ENCODE data around the gene TPCN2.

DNA sequence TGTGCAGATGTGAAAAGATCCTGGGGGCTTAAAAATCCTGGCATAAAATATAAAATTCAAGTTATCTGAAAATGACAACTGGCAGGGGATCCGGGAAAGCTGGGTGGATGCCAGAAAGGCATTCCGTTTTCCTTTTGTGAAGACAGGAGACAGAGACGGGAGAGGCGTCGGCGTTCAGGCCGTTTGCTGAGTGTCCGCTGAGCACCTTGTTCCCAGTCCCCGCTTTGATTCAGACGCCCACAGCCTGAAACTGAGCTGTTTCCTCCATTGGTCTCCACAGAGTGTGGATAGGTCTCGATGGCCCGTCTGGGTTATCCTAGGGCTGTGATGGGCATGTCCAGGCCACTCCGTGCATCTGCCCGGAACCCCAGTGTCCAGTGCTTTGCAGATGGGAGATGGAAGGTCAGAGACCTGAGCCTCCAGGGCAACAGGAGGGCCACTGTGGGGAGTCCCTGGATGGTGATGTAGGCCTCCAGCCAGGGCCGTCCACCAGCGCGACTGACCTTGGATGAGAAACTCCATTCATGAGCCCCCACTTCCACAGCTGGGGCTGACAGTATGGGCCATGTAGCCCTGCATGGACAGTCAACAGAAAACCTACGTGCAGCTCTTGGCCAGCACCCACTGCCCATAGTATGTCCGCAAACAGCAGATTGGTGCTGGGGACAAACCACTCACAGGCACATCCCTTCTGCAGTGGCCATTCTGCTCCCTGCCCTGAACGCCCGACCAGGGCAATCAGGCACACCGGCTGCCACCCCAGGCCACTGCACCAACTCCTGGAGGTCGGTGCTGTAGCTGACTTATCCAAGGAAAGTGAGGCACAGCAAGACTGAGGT, 47.3 kb upstream of the TPCN2 start:
- TF ChIP-seq POLR2A (IDR thresholded peaks at IDR 0.05) (no peak), EP300 (IDR thresholded peaks at IDR 0.05) (no peak)
- TF ChIP-seq, protein P1, sequence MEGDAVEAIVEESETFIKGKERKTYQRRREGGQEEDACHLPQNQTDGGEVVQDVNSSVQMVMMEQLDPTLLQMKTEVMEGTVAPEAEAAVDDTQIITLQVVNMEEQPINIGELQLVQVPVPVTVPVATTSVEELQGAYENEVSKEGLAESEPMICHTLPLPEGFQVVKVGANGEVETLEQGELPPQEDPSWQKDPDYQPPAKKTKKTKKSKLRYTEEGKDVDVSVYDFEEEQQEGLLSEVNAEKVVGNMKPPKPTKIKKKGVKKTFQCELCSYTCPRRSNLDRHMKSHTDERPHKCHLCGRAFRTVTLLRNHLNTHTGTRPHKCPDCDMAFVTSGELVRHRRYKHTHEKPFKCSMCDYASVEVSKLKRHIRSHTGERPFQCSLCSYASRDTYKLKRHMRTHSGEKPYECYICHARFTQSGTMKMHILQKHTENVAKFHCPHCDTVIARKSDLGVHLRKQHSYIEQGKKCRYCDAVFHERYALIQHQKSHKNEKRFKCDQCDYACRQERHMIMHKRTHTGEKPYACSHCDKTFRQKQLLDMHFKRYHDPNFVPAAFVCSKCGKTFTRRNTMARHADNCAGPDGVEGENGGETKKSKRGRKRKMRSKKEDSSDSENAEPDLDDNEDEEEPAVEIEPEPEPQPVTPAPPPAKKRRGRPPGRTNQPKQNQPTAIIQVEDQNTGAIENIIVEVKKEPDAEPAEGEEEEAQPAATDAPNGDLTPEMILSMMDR (IDR thresholded peaks at IDR 0.05), result no peak
